GM12878 (cell line): ENCODE measurements around the gene SYCP2. TPM values are rescaled to one million over a fixed set of nuclear protein-coding genes. Genes with fewer than 3 reads are reported as not detected.

Source experiments
- ATAC-seq: fragments of 200-7000 bp; cut with Tn5 transposase; 3 replicates; pipeline ENCODE4 v1.9.1; 2020; ENCODE audit warnings: mild to moderate bottlenecking, moderate library complexity
- BruUV-seq: library from RNA; stranded (reverse); fragments of 400-500 nt; replicated peaks from 2 replicates; lab custom pipeline; 2021; lab: Mats Ljungman, UMichigan
- CTCF ChIA-PET: fragments of 300-600 bp; sonication (Branson Sonifier 250); formaldehyde crosslinking; extraction: SDS; loops from one replicate; lab custom pipeline; 2021; ENCODE audit warnings: inconsistent platforms; lab: Yijun Ruan, JAX
- POLR2A ChIA-PET: fragments of 350-600 bp; formaldehyde crosslinking; extraction: SDS; loops from one replicate; lab custom pipeline; 2021; ENCODE audit warnings: inconsistent platforms; lab: Charles Lee
- RAD21 ChIA-PET: fragments of 300-600 bp; sonication (Branson Sonifier 250); formaldehyde crosslinking; loops from one replicate; lab custom pipeline; 2023; ENCODE audit warnings: antibody characterized with exemption; ENCODE audit not compliant: unreplicated experiment; lab: Charles Lee
- SMC1A ChIA-PET: fragments of 300-600 bp; sonication (Branson Sonifier 250); formaldehyde crosslinking; loops from one replicate; lab custom pipeline; 2023; ENCODE audit not compliant: unreplicated experiment, uncharacterized antibody; lab: Charles Lee
- DNase-seq: peaks from one replicate; pipeline ENCODE4 v3.0.0-alpha.2; 2011; ENCODE audit warnings: low read depth, low spot score
- FAIRE-seq: peaks from 3 replicates; lab custom pipeline; 2011; peaks lifted over from hg19 to GRCh38; lab: Jason Lieb, UNC
- H2AFZ ChIP-seq: 2 replicates; pipeline ENCODE4 v1.6.0; 2011; ENCODE audit warnings: low read depth, low read length, control low read depth; ENCODE audit not compliant: control insufficient read depth
- H3K27ac ChIP-seq: 2 replicates; pipeline ENCODE4 v1.5.1; 2011; ENCODE audit warnings: control low read depth; ENCODE audit not compliant: control insufficient read depth, insufficient read depth
- H3K27me3 ChIP-seq, 2 experiments: replicated peaks in 1 of 2; 2 replicates each; pipeline versions ENCODE4 v1.6.0 to v1.6.1; 2011; ENCODE audit warnings: low read length in 1 of 2; ENCODE audit not compliant: control insufficient read depth in 2 of 2, insufficient read depth in 2 of 2
- H3K36me3 ChIP-seq, 2 experiments: 2 replicates each; pipeline ENCODE4 v1.5.1; 2011; ENCODE audit warnings: low read length in 1 of 2; ENCODE audit not compliant: control insufficient read depth in 2 of 2, insufficient read depth in 2 of 2
- H3K4me1 ChIP-seq: 2 replicates; pipeline ENCODE4 v1.6.1; 2011; ENCODE audit warnings: mild to moderate bottlenecking, low read length, moderate library complexity, mixed read lengths; ENCODE audit not compliant: control insufficient read depth, insufficient read depth
- H3K4me2 ChIP-seq: 2 replicates; pipeline ENCODE4 v1.6.0; 2011; ENCODE audit warnings: control low read depth; ENCODE audit not compliant: control insufficient read depth, insufficient read depth
- H3K4me3 ChIP-seq: fragments of 200-600 bp; sonication (generic); 2 replicates; pipeline ENCODE4 v1.5.1; 2016
- H3K79me2 ChIP-seq: 2 replicates; pipeline ENCODE4 v1.6.0; 2011; ENCODE audit warnings: low read length; ENCODE audit not compliant: control insufficient read depth, insufficient read depth
- H3K9ac ChIP-seq: 2 replicates; pipeline ENCODE4 v1.8.0; 2011; ENCODE audit warnings: low read length, control low read depth, mixed read lengths; ENCODE audit not compliant: control insufficient read depth, insufficient read depth
- H3K9me3 ChIP-seq: replicated peaks from 3 replicates; pipeline ENCODE4 v1.5.1; 2011; ENCODE audit warnings: mild to moderate bottlenecking, low read length; ENCODE audit not compliant: control insufficient read depth, insufficient read depth
- H4K20me1 ChIP-seq: 2 replicates; pipeline ENCODE4 v1.6.0; 2011; ENCODE audit not compliant: control insufficient read depth, insufficient read depth
- ATF7 ChIP-seq: fragments of 450-650 bp; IDR thresholded peaks from 2 replicates; pipeline ENCODE4 v1.6.1; 2016; ENCODE audit warnings: low read depth, mild to moderate bottlenecking
- BCL11A ChIP-seq: IDR thresholded peaks from 2 replicates; pipeline ENCODE4 v1.6.1; 2011; ENCODE audit warnings: low read depth, low read length
- CHD2 ChIP-seq: IDR thresholded peaks from 2 replicates; pipeline ENCODE4 v1.6.1; 2011; ENCODE audit warnings: low read depth, low read length, improper control_type of control experiment, borderline replicate concordance
- FOXK2 ChIP-seq: fragments of 450-650 bp; IDR thresholded peaks from 2 replicates; pipeline ENCODE4 v1.6.1; 2017; ENCODE audit warnings: mild to moderate bottlenecking, moderate library complexity
- HDAC2 ChIP-seq: fragments of 200-600 bp; sonication (generic); IDR thresholded peaks from 2 replicates; pipeline ENCODE4 v1.6.1; 2017
- MXI1 ChIP-seq: fragments of 150-350 bp; IDR thresholded peaks from 2 replicates; pipeline ENCODE4 v1.6.1; 2011; ENCODE audit warnings: low read depth, mild to moderate bottlenecking, inconsistent platforms, low read length, improper control_type of control experiment
- RBBP5 ChIP-seq: fragments of 200-600 bp; sonication (generic); conservative IDR thresholded peaks from 2 replicates; pipeline ENCODE4 v1.6.1; 2016
- SMAD5 ChIP-seq: IDR thresholded peaks from 2 replicates; pipeline ENCODE4 v1.6.1; 2016; ENCODE audit warnings: antibody characterized with exemption, low read depth
- ZZZ3 ChIP-seq: IDR thresholded peaks from 2 replicates; pipeline ENCODE4 v1.6.1; 2011; ENCODE audit warnings: low read depth; ENCODE audit not compliant: control insufficient read depth, insufficient read length
- whole genome bisulfite sequencing: methylation state at CpG from one replicate; pipeline ENCODE4 v1.1.6; 2016; ENCODE audit warnings: low lambda C conversion rate; ENCODE audit not compliant: insufficient replicate concordance, insufficient coverage; ENCODE audit errors: missing lambda C conversion rate; 5-methylcytosine and 5-hydroxymethylcytosine counted together
- in situ Hi-C: fragments of 300-500 bp; cut with MboI; formaldehyde crosslinking; loops from 9 replicates; pipeline ENCODE4 v1.14.3; 2018; ENCODE audit warnings: mixed read lengths
- intact Hi-C: fragments of 100-400 bp; cut with micrococcal nuclease; formaldehyde crosslinking; loops from one replicate; pipeline ENCODE4 v1.14.2; 2022; ENCODE audit not compliant: unreplicated experiment
- polyA plus RNA-seq, 11 experiments: library from polyadenylated mRNA; depleted of rRNA in 4 of 11; unstranded in 6 of 11; stranded (reverse) in 5 of 11; fragments of >200 nt; fragmentation: Nextera tagmentation in 4 of 11; fragmentation: Illumina TruSeq in 1 of 11; extraction: Ambion mirVana in 4 of 11; extraction: Trizol in 1 of 11; gene quantifications; 1 replicate in 1 of 11; 2 replicates in 10 of 11; pipeline versions ENCODE4 v1.2.1 to v1.2.3, GENCODE V29; 2011 to 2016; ENCODE audit warnings: inconsistent platforms in 2 of 11, missing spikeins in 2 of 11, low read depth in 1 of 11
- total RNA-seq, 4 experiments: library from RNA; depleted of rRNA in 3 of 4; stranded (reverse); fragments of >200 nt in 3 of 4; fragmentation: Illumina TruSeq in 1 of 4; extraction: Trizol in 1 of 4; gene quantifications; 2 replicates each; pipeline versions ENCODE4 v1.2.1 to v1.2.3, GENCODE V29; 2013 to 2021

The SYCP2 gene
- total and polyA plus RNA-seq, 10 of the 15 experiments (the other 5 are each of a cell fraction or from before 2014, with no cell fraction given): 0.01 to 0.18 (median 0.09) TPM; not detected in 2

DNA sequence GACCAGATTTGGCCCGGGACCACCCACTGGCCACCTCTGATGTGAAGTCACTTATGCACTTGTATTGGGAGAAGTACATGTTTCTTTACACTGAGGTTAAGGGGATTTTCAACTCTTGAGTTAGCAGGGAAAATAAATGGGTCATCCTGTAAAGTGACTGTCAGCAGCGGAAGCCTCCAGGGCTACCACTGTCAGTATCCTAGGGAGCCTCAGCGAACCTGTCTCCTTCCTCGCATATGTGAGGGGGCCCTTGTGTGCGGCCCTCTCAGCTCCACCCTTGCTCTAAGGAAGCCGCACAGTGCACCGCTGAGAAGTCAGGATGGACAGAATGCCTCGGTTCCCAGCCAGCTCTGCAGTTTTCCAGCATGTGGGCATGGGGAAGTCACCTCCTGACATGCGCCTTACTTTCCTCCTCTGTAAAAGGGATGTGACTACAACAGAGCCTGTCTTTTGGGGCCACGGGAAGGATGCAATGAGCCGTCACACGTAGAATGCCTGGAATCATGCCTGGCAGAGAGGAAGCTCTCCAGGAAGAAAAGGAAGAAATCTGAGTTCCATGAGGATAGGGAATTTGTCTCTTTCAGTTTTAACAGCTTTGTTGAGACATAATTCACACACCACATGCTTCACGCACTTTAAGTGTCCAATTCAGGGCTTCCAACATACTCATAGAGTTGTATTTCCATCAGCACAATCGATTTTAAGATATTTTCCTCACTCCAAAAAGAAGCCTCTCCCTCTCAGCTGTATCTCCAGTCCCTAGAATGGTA lies 115.4 kb downstream of the SYCP2 start:
- Histone ChIP-seq H4K20me1 (no peaks in the 10 kb centered on the region), H2AFZ (no peak overlapping the region), H3K9me3 (no peaks in the 10 kb centered on the region), H3K4me2 (no peak overlapping the region), H3K4me3 (no peak overlapping the region), H3K4me1 (no peaks in the 10 kb centered on the region), H3K36me3 (no peaks in the 10 kb centered on the region), H3K27me3 (no peaks in the 10 kb centered on the region; a peak in 1 of 4 replicates), H3K79me2 (no peaks in the 10 kb centered on the region), H3K9ac (no peak overlapping the region), H3K27ac (no peak overlapping the region)
- intact Hi-C loops (loop anchor here (2.0 kb wide), 1 partner anchor 35 kb away; no protein-coding TSS in a partner anchor), in situ Hi-C loops (loop anchor here (25.0 kb wide), 1 partner anchor 1256 kb away; no protein-coding TSS in a partner anchor)
- 59% methylated on average over 14 of the region's 14 CpGs for WGBS
- BruUV-seq: no TSS peak
- ChIA-PET CTCF (interaction anchor here (1.7 kb wide), 1 partner anchor 34 kb away, joined by 3 read pairs; no protein-coding TSS in a partner anchor), POLR2A (no interaction called here), RAD21 (interaction anchor here (0.8 kb wide), 1 partner anchor 30 kb away, joined by 3 read pairs; no protein-coding TSS in a partner anchor), SMC1A (no interaction called here)
- DNase-seq: no peak
- no peak for TF ChIP-seq HDAC2
- no peak for TF ChIP-seq BCL11A
- no peak for TF ChIP-seq FOXK2
- no peak for TF ChIP-seq ZZZ3
- TF ChIP-seq ATF7: no peak
- no peak for TF ChIP-seq MXI1
- no peak for TF ChIP-seq RBBP5
- no peak for TF ChIP-seq CHD2
- TF ChIP-seq SMAD5: no peak
- no peak for ATAC-seq
- FAIRE-seq: no peak
